Prostate gland (tissue), 2 donors: Measurements from ENCODE around the gene SLC2A6.

ENCODE experiments used
- CTCF ChIP-seq, 4 experiments: fragments of 200-600 bp in 2 of 4; fragments of 450-650 bp in 2 of 4; sonication (generic) in 2 of 4; IDR thresholded peaks; 1 replicate in 3 of 4; 2 replicates in 1 of 4; pipeline ENCODE4 v1.5.1; 2016 to 2019; ENCODE audit warnings: antibody characterized with exemption in 4 of 4, mild to moderate bottlenecking in 2 of 4, moderate library complexity in 2 of 4
- POLR2A ChIP-seq: fragments of 450-650 bp; IDR thresholded peaks from one replicate; pipeline ENCODE4 v1.6.1; 2016; ENCODE audit warnings: antibody characterized with exemption, mild to moderate bottlenecking
- POLR2AphosphoS5 ChIP-seq: sonication (generic); formaldehyde crosslinking; IDR thresholded peaks from one replicate; pipeline ENCODE4 v1.6.1; 2017; ENCODE audit warnings: antibody characterized with exemption

GRCh38 chr9:133485531-133486260 is 6.8 kb upstream of the SLC2A6 start:
- TF ChIP-seq CTCF (IDR thresholded peaks at IDR 0.05), result no peak
- TF ChIP-seq POLR2A, result no peak
- TF ChIP-seq POLR2AphosphoS5, result no peak
